Mesodermal cell (in vitro differentiated cells): Measurements from ENCODE around the gene MAGI1.

Source experiments
- H3K27ac ChIP-seq: 2 replicates; pipeline ENCODE4 v1.7.0; 2013; ENCODE audit warnings: mild to moderate bottlenecking, low read depth, low read length, moderate library complexity; ENCODE audit not compliant: severe bottlenecking
- H3K36me3 ChIP-seq: 2 replicates; pipeline ENCODE4 v1.7.1; 2013; ENCODE audit warnings: mild to moderate bottlenecking, low read length, moderate library complexity; ENCODE audit not compliant: control insufficient read depth, insufficient read depth
- H3K4me1 ChIP-seq: one replicate; pipeline ENCODE4 v1.7.1; 2013; ENCODE audit warnings: mild to moderate bottlenecking, low read length; ENCODE audit not compliant: insufficient read depth, control insufficient read depth, poor library complexity, severe bottlenecking
- H3K4me3 ChIP-seq: 2 replicates; pipeline ENCODE4 v1.7.0; 2013; ENCODE audit warnings: low read length, control low read depth, mild to moderate bottlenecking; ENCODE audit not compliant: insufficient read depth, poor library complexity, severe bottlenecking; ENCODE audit errors: extremely low read depth
- H3K9me3 ChIP-seq: 2 replicates; pipeline ENCODE4 v1.7.1; 2013; ENCODE audit warnings: mild to moderate bottlenecking, low read length, moderate library complexity; ENCODE audit not compliant: control insufficient read depth
- WGBS, 2 experiments: methylation state at CpG; one replicate each; pipeline ENCODE4 v1.1.5; 2013; ENCODE audit warnings: missing lambda C conversion rate in 2 of 2; ENCODE audit not compliant: insufficient coverage in 2 of 2; 5-methylcytosine and 5-hydroxymethylcytosine counted together

Gene MAGI1

DNA sequence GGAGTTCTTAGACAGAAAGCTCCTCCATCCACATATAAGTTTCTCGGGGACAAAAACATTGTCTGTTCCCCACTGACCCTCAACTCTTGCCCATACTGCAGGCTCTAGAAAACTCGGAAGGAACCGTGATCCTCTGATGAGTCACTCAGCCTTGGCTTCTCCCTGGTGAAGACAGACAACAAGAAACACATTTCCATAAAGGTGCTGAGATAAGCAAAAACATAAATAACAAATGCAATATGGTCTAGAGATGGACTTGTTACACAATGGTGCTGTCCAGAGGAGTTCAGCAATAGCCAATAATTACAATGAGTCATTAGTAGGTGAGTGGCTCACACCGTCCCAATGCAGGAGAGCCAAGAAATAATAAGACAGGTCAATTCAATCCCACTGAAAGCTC, 43.7 kb downstream of the MAGI1 start:
- Histone ChIP-seq H3K4me3 (no peak overlapping the region), H3K4me1 (peaks cover 25% of the 10 kb centered on the region), H3K27ac (no peak overlapping the region), H3K36me3 (no peaks in the 10 kb centered on the region), H3K9me3 (no peaks in the 10 kb centered on the region)
- WGBS, 2 experiments: 67% methylated on average over 3 of the region's 4 CpGs; no CpG with 5 or more reads in 1 of the 2 experiments

DNA sequence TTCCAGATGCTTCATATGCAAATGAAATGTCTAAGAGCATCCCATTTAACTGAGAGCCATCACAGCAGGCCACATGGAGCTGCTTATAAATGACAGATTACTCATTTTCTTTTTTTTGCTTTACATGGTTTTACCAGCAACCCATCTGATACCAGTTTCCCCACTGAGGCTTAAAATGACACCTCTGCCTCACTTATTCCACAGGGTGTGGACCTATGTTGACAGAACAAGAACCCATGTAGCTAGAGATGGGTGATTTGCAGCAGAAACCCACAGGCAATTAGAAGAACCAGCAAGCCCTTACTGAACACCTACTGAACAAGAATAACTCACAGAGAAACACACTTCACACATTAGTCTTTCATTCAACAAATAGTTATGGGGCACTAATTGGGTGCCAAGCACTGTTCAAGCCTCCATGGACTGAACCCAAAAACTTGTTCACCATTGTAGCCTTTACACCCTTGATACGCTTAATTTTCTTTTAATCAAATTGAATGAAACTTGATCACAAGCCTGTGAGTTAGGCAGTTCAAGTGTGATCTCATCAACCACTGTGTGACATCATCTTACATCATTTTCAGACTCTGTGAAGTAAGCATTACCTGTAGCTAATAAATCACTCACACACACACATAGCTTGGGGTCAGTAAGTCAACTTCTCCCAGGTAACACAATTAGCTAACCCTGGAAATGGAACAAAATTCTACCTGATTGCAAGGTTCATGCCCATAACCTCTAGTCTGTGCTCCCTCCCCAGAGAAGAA, 45.4 kb downstream of the MAGI1 start:
- Histone ChIP-seq H3K27ac (no peak overlapping the region), H3K36me3 (no peaks in the 10 kb centered on the region), H3K4me1 (peaks cover 24% of the 10 kb centered on the region), H3K9me3 (no peaks in the 10 kb centered on the region), H3K4me3 (no peak overlapping the region)
- WGBS, 2 experiments: 80% methylated on average over 1 of the region's 1 CpG; no CpG with 5 or more reads in 1 of the 2 experiments

DNA sequence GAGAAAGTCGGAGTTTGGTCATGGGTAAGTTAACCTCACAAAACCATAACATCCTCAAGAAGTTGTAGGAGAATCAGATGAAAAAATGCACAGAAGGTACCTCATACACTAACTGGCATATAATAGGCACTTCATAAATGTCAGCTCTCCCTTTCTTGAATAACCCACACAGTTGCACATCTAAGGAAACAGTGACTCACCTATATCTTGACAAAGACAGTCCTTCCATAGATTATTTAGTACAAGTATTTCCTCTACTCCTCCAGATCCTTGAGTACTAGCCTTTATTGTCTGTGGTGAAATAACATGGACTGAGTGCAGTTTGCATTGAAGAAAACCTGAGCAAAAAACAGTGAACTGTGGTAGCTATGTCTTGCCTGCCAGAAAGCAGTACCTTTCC, 46.6 kb downstream of the MAGI1 start:
- H3K4me3 ChIP-seq: no peak overlapping the region
- no peaks in the 10 kb centered on the region for H3K9me3 ChIP-seq
- no peaks in the 10 kb centered on the region for H3K36me3 ChIP-seq
- peaks cover 22% of the 10 kb centered on the region for H3K4me1 ChIP-seq
- no peak overlapping the region for H3K27ac ChIP-seq
- no CpG with 5 or more reads among the region's 1 CpG for WGBS, 2 experiments

DNA sequence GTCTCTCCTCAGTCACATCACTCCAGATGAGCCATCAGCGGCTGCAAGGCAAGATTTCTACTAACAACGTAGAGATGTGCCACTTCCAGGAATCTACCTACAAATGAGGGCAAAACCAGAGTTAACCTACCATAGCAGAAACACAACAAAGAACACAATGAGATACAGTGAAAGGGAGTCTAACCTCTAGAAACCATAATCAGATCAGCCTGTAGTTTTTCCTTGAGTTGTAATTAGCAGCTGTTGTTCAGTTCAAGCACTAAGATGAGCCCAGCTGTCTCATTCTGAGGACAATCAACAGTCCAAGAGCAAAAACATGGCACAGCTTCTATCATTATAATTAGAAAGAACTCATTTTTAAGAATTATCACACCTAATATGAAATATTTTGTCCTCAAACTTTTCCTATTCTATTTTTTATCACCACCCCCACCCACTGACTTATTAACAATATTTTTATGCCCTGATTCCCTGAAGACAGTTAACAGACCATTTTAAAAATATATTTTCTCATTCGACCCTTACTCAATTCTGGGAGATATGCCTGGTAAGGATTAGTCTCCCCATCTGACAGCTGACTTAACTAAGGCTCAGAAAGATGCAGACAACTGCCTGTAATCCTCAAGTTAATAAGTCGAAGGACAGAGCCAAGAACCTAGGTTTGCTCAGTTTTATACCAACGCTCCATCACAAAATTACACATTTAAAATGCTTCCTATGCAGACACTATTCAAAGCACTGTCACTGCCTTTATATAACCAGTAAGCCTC, 50.1 kb downstream of the MAGI1 start:
- Histone ChIP-seq H3K27ac (no peak overlapping the region), H3K36me3 (no peaks in the 10 kb centered on the region), H3K4me3 (no peak overlapping the region), H3K9me3 (no peaks in the 10 kb centered on the region), H3K4me1 (no peaks in the 10 kb centered on the region)
- WGBS, 2 experiments: 90 to 100% methylated on average over 2 to 3 of the region's 5 CpGs

DNA sequence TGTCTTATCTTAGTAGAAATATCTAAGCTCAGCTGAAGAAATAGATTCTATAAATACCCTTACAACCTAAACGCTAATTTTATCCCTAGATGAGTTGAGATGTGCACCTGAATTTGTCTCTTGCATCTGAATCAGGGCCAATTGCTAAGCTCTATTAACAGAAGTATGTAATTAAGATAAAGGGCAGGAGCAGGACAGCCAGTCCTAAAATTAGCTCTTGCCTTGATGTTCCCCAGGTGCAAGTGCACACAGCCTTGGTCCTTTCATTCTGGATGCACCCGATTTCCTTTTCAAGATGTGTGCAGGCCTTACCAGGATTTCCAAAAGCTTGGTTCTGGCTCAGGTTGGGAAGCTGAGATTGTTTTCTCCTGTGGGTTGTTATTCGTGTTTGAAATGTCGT, 52.4 kb downstream of the MAGI1 start:
- Histone ChIP-seq H3K27ac (no peak overlapping the region), H3K4me1 (no peaks in the 10 kb centered on the region), H3K9me3 (no peaks in the 10 kb centered on the region), H3K4me3 (no peak overlapping the region), H3K36me3 (no peaks in the 10 kb centered on the region)
- 96 to 100% methylated on average over 3 of the region's 4 CpGs for WGBS, 2 experiments

DNA sequence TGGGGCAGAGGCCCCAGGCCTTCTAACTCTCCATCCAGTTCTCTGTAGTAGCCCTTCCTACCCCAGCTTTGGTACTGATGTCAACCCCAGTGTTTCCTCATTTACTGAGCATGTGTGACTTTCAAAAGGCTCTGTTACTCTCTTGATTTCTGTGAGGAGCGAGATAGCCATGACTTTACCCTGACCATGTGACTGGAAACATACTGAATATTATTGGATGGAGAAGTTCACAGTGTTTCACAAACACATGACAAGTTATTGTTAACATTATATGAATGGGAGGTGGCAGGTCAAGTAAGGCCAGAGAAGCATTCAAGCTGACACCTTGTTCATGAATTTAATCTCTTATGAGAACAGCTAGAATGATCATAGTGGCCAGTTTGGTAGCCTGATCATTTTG, 53.7 kb downstream of the MAGI1 start:
- no peaks in the 10 kb centered on the region for H3K36me3 ChIP-seq
- H3K9me3 ChIP-seq: no peaks in the 10 kb centered on the region
- H3K4me1 ChIP-seq: no peaks in the 10 kb centered on the region
- 100% methylated on average over 1 of the region's 1 CpG; no CpG with 5 or more reads in 1 of the 2 experiments for WGBS, 2 experiments
- H3K4me3 ChIP-seq: no peak overlapping the region
- no peak overlapping the region for H3K27ac ChIP-seq

DNA sequence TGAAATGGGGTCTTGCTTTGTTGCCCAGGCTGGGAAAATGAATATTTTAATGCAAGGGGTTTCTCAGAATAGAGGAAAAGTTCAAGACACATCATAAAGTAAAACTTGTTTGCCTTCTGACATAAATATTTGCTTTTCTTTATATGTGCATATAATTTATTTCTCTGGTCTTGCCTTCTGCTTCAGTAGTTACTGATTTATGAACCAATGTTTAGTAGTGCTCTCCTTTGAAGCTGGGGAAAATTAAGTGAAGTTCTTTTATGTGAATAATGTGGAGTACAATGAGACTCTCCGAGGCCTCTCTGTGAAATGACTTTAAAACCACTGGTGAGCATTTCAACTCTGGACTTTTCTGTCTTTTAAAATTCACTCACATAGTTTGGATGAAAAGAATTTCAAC, 55.6 kb downstream of the MAGI1 start:
- Histone ChIP-seq H3K4me1 (peaks cover 9% of the 10 kb centered on the region), H3K4me3 (no peak overlapping the region), H3K9me3 (no peaks in the 10 kb centered on the region), H3K27ac (no peak overlapping the region), H3K36me3 (no peaks in the 10 kb centered on the region)
- WGBS, 2 experiments: 80% methylated on average over 1 of the region's 1 CpG; no CpG with 5 or more reads in 1 of the 2 experiments

DNA sequence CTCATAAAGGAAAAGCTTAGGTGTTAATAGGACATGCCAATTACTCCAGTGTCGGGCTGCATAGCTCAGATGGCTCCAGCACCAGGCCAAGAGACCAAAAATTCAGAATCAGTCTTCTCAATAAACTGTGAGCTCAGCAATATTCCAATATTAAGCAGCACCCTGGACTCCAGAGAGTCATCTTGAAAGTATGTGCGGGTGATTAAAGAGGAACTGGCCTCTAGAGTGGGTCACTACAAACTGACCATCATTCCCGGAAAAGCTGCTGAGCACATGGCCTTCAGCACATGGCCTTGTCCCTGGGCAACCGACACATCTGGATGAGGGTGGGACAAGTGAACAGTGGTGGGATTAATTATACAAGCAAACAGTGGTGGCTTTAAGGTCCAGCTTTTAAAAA, 59.0 kb downstream of the MAGI1 start:
- Histone ChIP-seq H3K9me3 (peaks cover under 1% of the 10 kb centered on the region), H3K27ac (no peak overlapping the region), H3K4me3 (no peak overlapping the region), H3K36me3 (peaks cover under 1% of the 10 kb centered on the region), H3K4me1 (peaks cover 9% of the 10 kb centered on the region)
- 87 to 90% methylated on average over 3 to 4 of the region's 4 CpGs for WGBS, 2 experiments

DNA sequence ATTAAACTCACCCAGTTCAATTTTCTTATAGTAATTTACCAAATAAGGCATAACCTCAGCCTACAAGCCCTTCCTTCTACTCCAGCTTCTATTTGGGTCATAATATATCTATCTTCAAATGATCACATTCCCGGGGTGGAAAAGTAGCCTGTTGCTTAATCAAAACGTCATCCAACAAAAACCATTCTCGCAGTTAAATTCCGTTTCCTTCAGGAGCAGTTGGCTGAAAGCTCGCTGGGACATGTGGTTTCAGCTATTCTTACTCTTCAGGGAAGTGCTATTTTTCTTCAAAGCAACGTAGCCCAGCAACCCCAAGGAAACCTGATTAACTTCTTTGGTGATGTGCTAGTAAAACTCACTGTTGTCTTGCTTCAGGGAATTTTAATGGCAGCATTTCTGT, 59.6 kb downstream of the MAGI1 start:
- H3K4me1 ChIP-seq: peaks cover 9% of the 10 kb centered on the region
- peaks cover 6% of the 10 kb centered on the region for H3K36me3 ChIP-seq
- H3K4me3 ChIP-seq: no peak overlapping the region
- no peak overlapping the region for H3K27ac ChIP-seq
- peaks cover 4% of the 10 kb centered on the region for H3K9me3 ChIP-seq
- 70 to 94% methylated on average over 4 of the region's 6 CpGs for WGBS, 2 experiments

DNA sequence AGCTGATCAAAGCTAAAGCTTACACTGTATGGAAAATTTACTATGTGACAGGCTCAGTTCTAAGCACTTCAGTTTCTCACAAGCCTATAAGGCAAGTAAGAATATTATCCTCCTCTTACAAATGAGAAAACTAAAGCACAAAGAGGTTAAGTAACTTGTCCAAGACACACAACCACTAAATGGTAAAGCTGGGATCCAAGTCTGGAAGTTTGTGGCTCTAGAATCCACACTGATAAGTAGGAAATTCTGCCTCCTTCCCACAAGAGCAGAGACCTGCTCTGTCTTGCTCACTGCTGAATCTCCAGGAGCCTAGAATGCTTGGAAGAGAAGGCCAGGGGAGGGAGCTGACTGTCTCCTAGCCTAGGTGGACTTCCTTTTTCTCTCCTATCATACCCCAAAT, 60.6 kb downstream of the MAGI1 start:
- Histone ChIP-seq H3K4me3 (no peak overlapping the region), H3K4me1 (peaks cover 9% of the 10 kb centered on the region), H3K9me3 (peaks cover 4% of the 10 kb centered on the region), H3K36me3 (peaks cover 6% of the 10 kb centered on the region), H3K27ac (no peak overlapping the region)

DNA sequence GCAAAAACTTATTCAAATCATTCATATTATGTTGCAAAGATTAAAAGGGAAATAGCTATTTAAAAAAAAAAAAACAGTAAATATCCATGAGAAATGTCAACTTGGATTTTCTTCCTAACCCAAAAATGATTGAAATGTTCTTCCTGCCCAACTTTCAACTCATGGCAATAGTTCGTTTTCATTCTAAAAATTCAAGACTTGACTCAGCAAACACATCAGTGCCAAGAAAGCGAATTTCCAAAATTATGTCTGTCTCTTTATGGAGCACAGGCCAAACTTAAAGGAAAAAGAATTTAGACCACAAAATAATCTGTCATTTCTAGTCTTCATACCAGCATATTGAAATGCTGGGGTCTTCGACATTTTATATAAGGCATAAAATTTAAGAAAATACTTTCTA, 63.7 kb downstream of the MAGI1 start:
- WGBS, 2 experiments: 82 to 100% methylated on average over 1 to 2 of the region's 3 CpGs
- H3K4me3 ChIP-seq: no peak overlapping the region
- peaks cover 24% of the 10 kb centered on the region for H3K4me1 ChIP-seq
- H3K36me3 ChIP-seq: peaks cover 6% of the 10 kb centered on the region
- peaks cover 4% of the 10 kb centered on the region for H3K9me3 ChIP-seq
- H3K27ac ChIP-seq: no peak overlapping the region
